Measurements from ENCODE around the gene CCNE1. TPM values are rescaled to one million over a fixed set of nuclear protein-coding genes. Genes with fewer than 3 reads are reported as not detected.

The CCNE1 gene
- total and polyA plus RNA-seq, 2 of the 13 experiments (the other 11 are each of a cell fraction or from before 2014, with no cell fraction given): 16.0 to 50.6 TPM

DNA sequence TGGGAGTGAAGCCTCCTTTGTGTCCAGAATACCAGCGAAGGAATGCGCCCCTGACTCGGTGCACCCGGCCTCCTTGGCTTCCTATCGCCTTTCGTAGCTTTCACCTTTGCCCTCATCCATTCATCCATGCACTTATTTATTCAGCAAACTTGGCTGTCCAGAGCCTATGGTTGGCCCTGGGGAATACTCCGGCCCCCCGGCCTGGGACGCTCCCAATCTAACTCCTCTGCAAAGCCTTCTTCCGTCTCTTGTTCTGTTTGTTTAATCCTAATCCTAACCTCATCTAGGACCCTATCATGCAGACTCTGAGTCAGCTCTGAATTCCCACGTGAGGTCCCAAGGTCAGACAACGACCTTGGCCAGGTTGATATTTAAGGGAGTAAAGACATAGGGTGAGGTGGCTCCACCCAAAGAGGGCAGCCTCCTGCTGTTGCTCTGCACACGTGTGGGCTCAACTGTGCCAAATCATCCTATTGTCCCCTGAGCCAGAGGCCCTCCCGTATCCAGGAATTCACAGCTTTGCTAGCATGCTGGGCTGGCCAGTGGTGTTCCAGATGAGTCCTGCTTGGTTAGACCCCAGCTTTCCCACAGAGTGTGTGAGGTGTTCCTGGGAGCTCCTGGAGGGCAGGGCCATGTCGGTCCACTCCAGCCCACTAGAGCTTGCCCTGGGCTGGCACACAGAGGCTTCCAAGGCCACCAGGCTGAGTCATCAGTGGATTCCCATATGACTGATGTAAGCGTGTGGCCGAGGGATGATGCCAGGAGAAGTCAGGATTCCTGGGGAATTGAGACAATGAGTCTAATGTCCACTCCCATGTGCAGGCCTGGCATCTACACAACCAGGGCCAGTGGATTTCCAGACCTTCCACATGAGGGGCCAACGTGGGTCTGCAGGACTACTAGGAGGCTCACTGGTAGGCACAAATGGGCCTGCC is 6.5 kb upstream of the CCNE1 start:
- H2AFZ ChIP-seq (ENCODE audit: low read length): no peak overlapping the region
- in situ Hi-C loops (cut with HindIII; ENCODE audit: extremely low pct_ligation_motif_present, low pct_unique_long_range_greater_than_20kb): no loop called here
- peaks cover 26% of the 10 kb centered on the region for H3K4me1 ChIP-seq (ENCODE audit: insufficient read depth, low read length)
- ChIA-PET POLR2A (interaction anchor here (1.0 to 1.4 kb wide), 3 partner anchors 36 to 40 kb away, joined by 3 to 7 read pairs (median 5); no protein-coding TSS in a partner anchor), CTCF (ENCODE audit: low intra/inter-chr PET ratio, low total read pairs) (no interaction called here)
- H3K79me2 ChIP-seq (ENCODE audit: insufficient read depth, low read length): no peaks in the 10 kb centered on the region
- H3K4me3 ChIP-seq (replicated peaks in 1 of 3; ENCODE audit: insufficient read depth in 1 of 3, low read depth in 2 of 3, low read length in 3 of 3): peak overlapping the region in 1 of 3 experiments; percentile 32; a peak in 1 of 6 replicates
- no peaks in the 10 kb centered on the region for H4K20me1 ChIP-seq (ENCODE audit: insufficient read depth, low read length)
- DNase-seq (ENCODE audit: low spot score) (peak; percentile 77), FAIRE-seq (peak; percentile 59), ATAC-seq (peak; percentile 79)
- peak overlapping the region; percentile 68 for H3K4me2 ChIP-seq (ENCODE audit: low read depth, low read length)
- H3K36me3 ChIP-seq (replicated peaks in 1 of 2; ENCODE audit: control insufficient read depth in 1 of 2, insufficient read depth in 2 of 2, low read length in 2 of 2): no peaks in the 10 kb centered on the region
- no peak overlapping the region for H3K27ac ChIP-seq (ENCODE audit: extremely low read length, insufficient read depth, low read length)
- H3K9ac ChIP-seq (ENCODE audit: insufficient read depth, low read depth, low read length): no peak overlapping the region; the same call in 1 of the 2 replicates
- intact Hi-C loops (cut with micrococcal nuclease; ENCODE audit: unreplicated experiment): no loop called here
- H3K27me3 ChIP-seq (ENCODE audit: control insufficient read depth in 1 of 2, insufficient read depth in 2 of 2, low read length in 2 of 2): no peaks in the 10 kb centered on the region; a peak in 1 of 5 replicates
- WGBS (ENCODE audit: low lambda C conversion rate): under 1% methylated on average over 14 of the region's 18 CpGs
- no peaks in the 10 kb centered on the region for H3K9me3 ChIP-seq (ENCODE audit: low read length)
- BruUV-seq (replicated peaks): no TSS peak
- TF ChIP-seq ZSCAN12 (CRISPR knock-in tag; IDR thresholded peaks at IDR 0.05) (no peak), ZHX1 (CRISPR knock-in tag; IDR thresholded peaks at IDR 0.05; ENCODE audit: low read depth) (no peak), GATAD2A (CRISPR knock-in tag; IDR thresholded peaks at IDR 0.05) (peak; percentile 12; the same call in 1 of the 2 replicates), CCDC6 (CRISPR knock-in tag; IDR thresholded peaks at IDR 0.05) (no peak), FOSL2 (CRISPR knock-in tag; IDR thresholded peaks at IDR 0.05) (peak; percentile 94), HNRNPL (IDR thresholded peaks at IDR 0.05; ENCODE audit: low read depth, low read length) (0 out of 2 replicates have a peak, but pooled peaks have one; percentile 55), NFYC (CRISPR knock-in tag; IDR thresholded peaks at IDR 0.05) (no peak), MXI1 (IDR thresholded peaks at IDR 0.05; ENCODE audit: borderline replicate concordance, low read depth, low read length) (peak; percentile 31; the same call in 1 of the 3 replicates), ZNF776 (CRISPR knock-in tag; IDR thresholded peaks at IDR 0.05) (no peak), PHF21A (CRISPR knock-in tag; IDR thresholded peaks at IDR 0.05) (peak; percentile 39; the same call in 1 of the 2 replicates)
- TF ChIP-seq, protein P1, sequence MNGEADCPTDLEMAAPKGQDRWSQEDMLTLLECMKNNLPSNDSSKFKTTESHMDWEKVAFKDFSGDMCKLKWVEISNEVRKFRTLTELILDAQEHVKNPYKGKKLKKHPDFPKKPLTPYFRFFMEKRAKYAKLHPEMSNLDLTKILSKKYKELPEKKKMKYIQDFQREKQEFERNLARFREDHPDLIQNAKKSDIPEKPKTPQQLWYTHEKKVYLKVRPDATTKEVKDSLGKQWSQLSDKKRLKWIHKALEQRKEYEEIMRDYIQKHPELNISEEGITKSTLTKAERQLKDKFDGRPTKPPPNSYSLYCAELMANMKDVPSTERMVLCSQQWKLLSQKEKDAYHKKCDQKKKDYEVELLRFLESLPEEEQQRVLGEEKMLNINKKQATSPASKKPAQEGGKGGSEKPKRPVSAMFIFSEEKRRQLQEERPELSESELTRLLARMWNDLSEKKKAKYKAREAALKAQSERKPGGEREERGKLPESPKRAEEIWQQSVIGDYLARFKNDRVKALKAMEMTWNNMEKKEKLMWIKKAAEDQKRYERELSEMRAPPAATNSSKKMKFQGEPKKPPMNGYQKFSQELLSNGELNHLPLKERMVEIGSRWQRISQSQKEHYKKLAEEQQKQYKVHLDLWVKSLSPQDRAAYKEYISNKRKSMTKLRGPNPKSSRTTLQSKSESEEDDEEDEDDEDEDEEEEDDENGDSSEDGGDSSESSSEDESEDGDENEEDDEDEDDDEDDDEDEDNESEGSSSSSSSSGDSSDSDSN (CRISPR knock-in tag; IDR thresholded peaks at IDR 0.05): 0 out of 2 replicates have a peak, but pooled peaks have one; percentile 24
- TF ChIP-seq, protein P2, sequence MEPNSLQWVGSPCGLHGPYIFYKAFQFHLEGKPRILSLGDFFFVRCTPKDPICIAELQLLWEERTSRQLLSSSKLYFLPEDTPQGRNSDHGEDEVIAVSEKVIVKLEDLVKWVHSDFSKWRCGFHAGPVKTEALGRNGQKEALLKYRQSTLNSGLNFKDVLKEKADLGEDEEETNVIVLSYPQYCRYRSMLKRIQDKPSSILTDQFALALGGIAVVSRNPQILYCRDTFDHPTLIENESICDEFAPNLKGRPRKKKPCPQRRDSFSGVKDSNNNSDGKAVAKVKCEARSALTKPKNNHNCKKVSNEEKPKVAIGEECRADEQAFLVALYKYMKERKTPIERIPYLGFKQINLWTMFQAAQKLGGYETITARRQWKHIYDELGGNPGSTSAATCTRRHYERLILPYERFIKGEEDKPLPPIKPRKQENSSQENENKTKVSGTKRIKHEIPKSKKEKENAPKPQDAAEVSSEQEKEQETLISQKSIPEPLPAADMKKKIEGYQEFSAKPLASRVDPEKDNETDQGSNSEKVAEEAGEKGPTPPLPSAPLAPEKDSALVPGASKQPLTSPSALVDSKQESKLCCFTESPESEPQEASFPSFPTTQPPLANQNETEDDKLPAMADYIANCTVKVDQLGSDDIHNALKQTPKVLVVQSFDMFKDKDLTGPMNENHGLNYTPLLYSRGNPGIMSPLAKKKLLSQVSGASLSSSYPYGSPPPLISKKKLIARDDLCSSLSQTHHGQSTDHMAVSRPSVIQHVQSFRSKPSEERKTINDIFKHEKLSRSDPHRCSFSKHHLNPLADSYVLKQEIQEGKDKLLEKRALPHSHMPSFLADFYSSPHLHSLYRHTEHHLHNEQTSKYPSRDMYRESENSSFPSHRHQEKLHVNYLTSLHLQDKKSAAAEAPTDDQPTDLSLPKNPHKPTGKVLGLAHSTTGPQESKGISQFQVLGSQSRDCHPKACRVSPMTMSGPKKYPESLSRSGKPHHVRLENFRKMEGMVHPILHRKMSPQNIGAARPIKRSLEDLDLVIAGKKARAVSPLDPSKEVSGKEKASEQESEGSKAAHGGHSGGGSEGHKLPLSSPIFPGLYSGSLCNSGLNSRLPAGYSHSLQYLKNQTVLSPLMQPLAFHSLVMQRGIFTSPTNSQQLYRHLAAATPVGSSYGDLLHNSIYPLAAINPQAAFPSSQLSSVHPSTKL (CRISPR knock-in tag; IDR thresholded peaks at IDR 0.05): peak; percentile 33; the same call in 1 of the 2 replicates
